K562 (cell line): ENCODE results near the gene TTN. TPM values are rescaled to one million over a fixed set of nuclear protein-coding genes. Genes with fewer than 3 reads are reported as not detected.

Experiments
- DEAF1 ChIP-seq: fragments of 450-650 bp; formaldehyde crosslinking; IDR thresholded peaks from 2 replicates; pipeline ENCODE4 v1.4.0; 2020; ENCODE audit warnings: mild to moderate bottlenecking, moderate library complexity
- DPF2 ChIP-seq: fragments of 450-650 bp; IDR thresholded peaks from 2 replicates; pipeline ENCODE4 v1.6.1; 2016
- FOXJ2 ChIP-seq: fragments of 200-800 bp; sonication (Bioruptor generic); IDR thresholded peaks from 2 replicates; pipeline ENCODE4 v1.6.1; 2016; ENCODE audit warnings: missing genetic modification characterization, missing compliant biosample characterization
- GTF2A2 ChIP-seq: IDR thresholded peaks from 2 replicates; pipeline ENCODE4 v1.6.1; 2016; ENCODE audit warnings: mild to moderate bottlenecking, missing genetic modification characterization, missing compliant biosample characterization
- HLTF ChIP-seq: fragments of 450-650 bp; IDR thresholded peaks from 2 replicates; pipeline ENCODE4 v1.6.1; 2016
- HMGN3 ChIP-seq: IDR thresholded peaks from 2 replicates; pipeline ENCODE4 v1.6.1; 2011; ENCODE audit warnings: borderline replicate concordance, low read depth, mild to moderate bottlenecking, mixed read lengths, low read length; ENCODE audit not compliant: insufficient read length; ENCODE audit errors: extremely low read depth
- NFATC3 ChIP-seq: fragments of 450-650 bp; IDR thresholded peaks from 2 replicates; pipeline ENCODE4 v1.6.1; 2017; ENCODE audit warnings: mild to moderate bottlenecking
- PML ChIP-seq: IDR thresholded peaks from 2 replicates; pipeline ENCODE4 v1.6.1; 2012; ENCODE audit warnings: low read length, inconsistent platforms
- SRSF9 ChIP-seq: fragments of 200-400 bp; formaldehyde crosslinking; IDR thresholded peaks from 2 replicates; pipeline ENCODE4 v1.6.1; 2017; ENCODE audit warnings: low read depth, low read length, borderline replicate concordance
- U2AF1 ChIP-seq: fragments of 200-400 bp; formaldehyde crosslinking; optimal IDR thresholded peaks from 2 replicates; pipeline ENCODE3; 2017; ENCODE audit warnings: mild to moderate bottlenecking, low read depth, low read length, moderate library complexity
- ZNF3 ChIP-seq: fragments of 250-450 bp; sonication (Bioruptor Pico); IDR thresholded peaks from 2 replicates; pipeline ENCODE4 v1.5.0; 2021; ENCODE audit warnings: mild to moderate bottlenecking, moderate library complexity
- ZNF431 ChIP-seq: sonication (generic); formaldehyde crosslinking; IDR thresholded peaks from 2 replicates; pipeline ENCODE4 v1.8.0; 2022; ENCODE audit warnings: mild to moderate bottlenecking, missing genetic modification reagents
- ZNF444 ChIP-seq: fragments of 250-450 bp; sonication (Bioruptor Pico); IDR thresholded peaks from 2 replicates; pipeline ENCODE4 v1.4.0; 2020; ENCODE audit warnings: mild to moderate bottlenecking, moderate library complexity
- ZNF57 ChIP-seq: fragments of 450-650 bp; formaldehyde crosslinking; IDR thresholded peaks from 2 replicates; pipeline ENCODE4 v1.4.0; 2020; ENCODE audit warnings: mild to moderate bottlenecking, moderate library complexity
- ZNF740 ChIP-seq, 3 experiments: fragments of 200-800 bp in 1 of 3; sonication (Bioruptor generic) in 1 of 3; sonication (generic) in 1 of 3; formaldehyde crosslinking in 1 of 3; IDR thresholded peaks; 2 replicates each; pipeline versions ENCODE4 v1.6.1 to v1.8.0; 2016 to 2022; ENCODE audit warnings: mild to moderate bottlenecking in 2 of 3, missing compliant biosample characterization in 2 of 3, missing genetic modification characterization in 2 of 3, missing genetic modification reagents in 1 of 3
- polyA plus RNA-seq, 8 experiments: library from polyadenylated mRNA; depleted of rRNA in 4 of 8; stranded (reverse) in 5 of 8; unstranded in 3 of 8; fragments of >200 nt; fragmentation: Nextera tagmentation in 2 of 8; fragmentation: Illumina TruSeq in 1 of 8; extraction: Ambion mirVana in 2 of 8; extraction: Trizol in 1 of 8; gene quantifications; 2 replicates each; pipeline versions ENCODE4 v1.2.1 to v1.2.3, GENCODE V29; 2011 to 2014; ENCODE audit warnings: inconsistent platforms in 1 of 8, missing spikeins in 1 of 8
- total RNA-seq, 7 experiments: library from RNA; depleted of rRNA in 6 of 7; stranded (reverse); fragments of >200 nt in 6 of 7; fragmentation: Illumina TruSeq in 2 of 7; extraction: Trizol in 2 of 7; gene quantifications; 2 replicates each; pipeline versions ENCODE4 v1.2.1 to v1.2.3, GENCODE V29; 2011 to 2021; ENCODE audit warnings: low replicate concordance in 1 of 7
- TF ChIP-seq, protein P1 (sequence below): fragments of 250-450 bp; sonication (Bioruptor Pico); IDR thresholded peaks from 2 replicates; pipeline ENCODE4 v1.5.0; 2020; ENCODE audit warnings: mild to moderate bottlenecking
- TF ChIP-seq, protein P2 (sequence below): fragments of 250-450 bp; sonication (Bioruptor Pico); IDR thresholded peaks from 2 replicates; pipeline ENCODE4 v1.5.0; 2020; ENCODE audit warnings: mild to moderate bottlenecking, borderline replicate concordance
- TF ChIP-seq, protein P3 (sequence below): fragments of 250-450 bp; sonication (Bioruptor Pico); IDR thresholded peaks from 2 replicates; pipeline ENCODE4 v1.5.0; 2021; ENCODE audit warnings: mild to moderate bottlenecking, borderline replicate concordance
- TF ChIP-seq, protein P4 (sequence below): sonication (generic); formaldehyde crosslinking; IDR thresholded peaks from 2 replicates; pipeline ENCODE4 v1.8.1; 2023; ENCODE audit warnings: mild to moderate bottlenecking, missing genetic modification reagents

The TTN gene
- total and polyA plus RNA-seq, 9 of the 15 experiments (the other 6 are each of a cell fraction or from before 2014, with no cell fraction given): under 0.01 to 0.20 (median 0.04) TPM; not detected in 1

DNA sequence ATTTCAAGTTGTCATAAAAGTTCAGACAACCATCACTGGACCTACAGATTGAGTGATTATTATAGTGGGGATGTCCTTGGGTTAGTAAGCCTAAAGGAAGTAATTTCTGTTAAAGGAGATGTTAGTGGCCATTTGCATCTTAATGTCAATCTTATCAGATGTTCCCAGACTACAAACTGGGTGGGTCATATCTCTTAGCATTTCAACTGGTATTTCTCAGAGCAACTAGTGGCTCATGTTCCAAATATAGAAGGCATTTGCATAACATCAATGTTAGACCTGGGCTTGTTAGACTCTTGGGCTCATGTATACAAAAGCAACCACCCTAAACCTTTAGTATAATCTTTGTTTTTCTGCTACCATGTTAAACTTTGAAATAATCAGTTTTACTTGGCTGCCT, 309.1 kb downstream of the TTN start (continued):
- TF ChIP-seq, protein P1, sequence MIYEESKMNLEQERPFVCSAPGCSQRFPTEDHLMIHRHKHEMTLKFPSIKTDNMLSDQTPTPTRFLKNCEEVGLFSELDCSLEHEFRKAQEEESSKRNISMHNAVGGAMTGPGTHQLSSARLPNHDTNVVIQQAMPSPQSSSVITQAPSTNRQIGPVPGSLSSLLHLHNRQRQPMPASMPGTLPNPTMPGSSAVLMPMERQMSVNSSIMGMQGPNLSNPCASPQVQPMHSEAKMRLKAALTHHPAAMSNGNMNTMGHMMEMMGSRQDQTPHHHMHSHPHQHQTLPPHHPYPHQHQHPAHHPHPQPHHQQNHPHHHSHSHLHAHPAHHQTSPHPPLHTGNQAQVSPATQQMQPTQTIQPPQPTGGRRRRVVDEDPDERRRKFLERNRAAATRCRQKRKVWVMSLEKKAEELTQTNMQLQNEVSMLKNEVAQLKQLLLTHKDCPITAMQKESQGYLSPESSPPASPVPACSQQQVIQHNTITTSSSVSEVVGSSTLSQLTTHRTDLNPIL (CRISPR knock-in tag): no peak
- TF ChIP-seq DEAF1 (CRISPR knock-in tag): no peak
- TF ChIP-seq ZNF444 (CRISPR knock-in tag): no peak
- TF ChIP-seq HMGN3: no peak
- TF ChIP-seq ZNF57 (CRISPR knock-in tag): no peak
- no peak for TF ChIP-seq ZNF3 (CRISPR knock-in tag)
- no peak for TF ChIP-seq ZNF431
- TF ChIP-seq GTF2A2 (tag): no peak
- TF ChIP-seq PML: peak; percentile 57; the same call in 1 of the 2 replicates
- no peak for TF ChIP-seq SRSF9
- TF ChIP-seq, protein P2, sequence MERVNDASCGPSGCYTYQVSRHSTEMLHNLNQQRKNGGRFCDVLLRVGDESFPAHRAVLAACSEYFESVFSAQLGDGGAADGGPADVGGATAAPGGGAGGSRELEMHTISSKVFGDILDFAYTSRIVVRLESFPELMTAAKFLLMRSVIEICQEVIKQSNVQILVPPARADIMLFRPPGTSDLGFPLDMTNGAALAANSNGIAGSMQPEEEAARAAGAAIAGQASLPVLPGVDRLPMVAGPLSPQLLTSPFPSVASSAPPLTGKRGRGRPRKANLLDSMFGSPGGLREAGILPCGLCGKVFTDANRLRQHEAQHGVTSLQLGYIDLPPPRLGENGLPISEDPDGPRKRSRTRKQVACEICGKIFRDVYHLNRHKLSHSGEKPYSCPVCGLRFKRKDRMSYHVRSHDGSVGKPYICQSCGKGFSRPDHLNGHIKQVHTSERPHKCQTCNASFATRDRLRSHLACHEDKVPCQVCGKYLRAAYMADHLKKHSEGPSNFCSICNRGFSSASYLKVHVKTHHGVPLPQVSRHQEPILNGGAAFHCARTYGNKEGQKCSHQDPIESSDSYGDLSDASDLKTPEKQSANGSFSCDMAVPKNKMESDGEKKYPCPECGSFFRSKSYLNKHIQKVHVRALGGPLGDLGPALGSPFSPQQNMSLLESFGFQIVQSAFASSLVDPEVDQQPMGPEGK (CRISPR knock-in tag): no peak
- TF ChIP-seq, protein P3, sequence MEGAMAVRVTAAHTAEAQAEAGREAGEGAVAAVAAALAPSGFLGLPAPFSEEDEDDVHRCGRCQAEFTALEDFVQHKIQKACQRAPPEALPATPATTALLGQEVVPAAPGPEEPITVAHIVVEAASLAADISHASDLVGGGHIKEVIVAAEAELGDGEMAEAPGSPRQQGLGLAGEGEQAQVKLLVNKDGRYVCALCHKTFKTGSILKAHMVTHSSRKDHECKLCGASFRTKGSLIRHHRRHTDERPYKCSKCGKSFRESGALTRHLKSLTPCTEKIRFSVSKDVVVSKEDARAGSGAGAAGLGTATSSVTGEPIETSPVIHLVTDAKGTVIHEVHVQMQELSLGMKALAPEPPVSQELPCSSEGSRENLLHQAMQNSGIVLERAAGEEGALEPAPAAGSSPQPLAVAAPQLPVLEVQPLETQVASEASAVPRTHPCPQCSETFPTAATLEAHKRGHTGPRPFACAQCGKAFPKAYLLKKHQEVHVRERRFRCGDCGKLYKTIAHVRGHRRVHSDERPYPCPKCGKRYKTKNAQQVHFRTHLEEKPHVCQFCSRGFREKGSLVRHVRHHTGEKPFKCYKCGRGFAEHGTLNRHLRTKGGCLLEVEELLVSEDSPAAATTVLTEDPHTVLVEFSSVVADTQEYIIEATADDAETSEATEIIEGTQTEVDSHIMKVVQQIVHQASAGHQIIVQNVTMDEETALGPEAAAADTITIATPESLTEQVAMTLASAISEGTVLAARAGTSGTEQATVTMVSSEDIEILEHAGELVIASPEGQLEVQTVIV: no peak
- TF ChIP-seq, protein P4, sequence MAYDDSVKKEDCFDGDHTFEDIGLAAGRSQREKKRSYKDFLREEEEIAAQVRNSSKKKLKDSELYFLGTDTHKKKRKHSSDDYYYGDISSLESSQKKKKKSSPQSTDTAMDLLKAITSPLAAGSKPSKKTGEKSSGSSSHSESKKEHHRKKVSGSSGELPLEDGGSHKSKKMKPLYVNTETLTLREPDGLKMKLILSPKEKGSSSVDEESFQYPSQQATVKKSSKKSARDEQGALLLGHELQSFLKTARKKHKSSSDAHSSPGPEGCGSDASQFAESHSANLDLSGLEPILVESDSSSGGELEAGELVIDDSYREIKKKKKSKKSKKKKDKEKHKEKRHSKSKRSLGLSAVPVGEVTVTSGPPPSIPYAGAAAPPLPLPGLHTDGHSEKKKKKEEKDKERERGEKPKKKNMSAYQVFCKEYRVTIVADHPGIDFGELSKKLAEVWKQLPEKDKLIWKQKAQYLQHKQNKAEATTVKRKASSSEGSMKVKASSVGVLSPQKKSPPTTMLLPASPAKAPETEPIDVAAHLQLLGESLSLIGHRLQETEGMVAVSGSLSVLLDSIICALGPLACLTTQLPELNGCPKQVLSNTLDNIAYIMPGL (CRISPR knock-in tag): no peak
- TF ChIP-seq U2AF1: no peak
- no peak for TF ChIP-seq ZNF740 (CRISPR knock-in tag; IDR thresholded peaks at IDR 0.05)
- no peak for TF ChIP-seq ZNF740 (tag; IDR thresholded peaks at IDR 0.05)
- peak; percentile 84 for TF ChIP-seq DPF2
- no peak for TF ChIP-seq NFATC3
- TF ChIP-seq HLTF: no peak
- no peak for TF ChIP-seq FOXJ2 (tag)
